NCI-H345 treated with DMSO at 0.1 percent for 48 hours (cell line): ENCODE measurements around the gene OTX1.
A peak's percentile ranks its signal among the peaks of the same experiment; 100 is the strongest.
"Not testable (repeated sequence)": the region's sequence is repeated elsewhere in the genome, so short reads cannot be mapped to it uniquely, and the experiment has no call there.

Source experiments
- DNase-seq: peaks from one replicate; lab custom pipeline; 2025; ENCODE audit not compliant: unreplicated experiment; lab: John Stamatoyannopoulos, UW

OTX1 gene

GRCh38 chr2:63050334-63051041, at the start of gene OTX1:
TSS of gene OTX1 (plus strand) at chr2:63050830. CDS start at chr2:63052991, 2,161 bp downstream.
- peak; percentile 84 for DNase-seq

- DNase-seq: no peak
These were observed 49.1 kb upstream of the OTX1 start for GRCh38 chr2:63001576-63001975.

GRCh38 chr2:63003351-63003750, 47.3 kb upstream of the OTX1 start:
- DNase-seq: no peak

- no peak for DNase-seq
These were observed 42.7 kb upstream of the OTX1 start for GRCh38 chr2:63007813-63008458.

GRCh38 chr2:63008838-63009237, 41.8 kb upstream of the OTX1 start:
- no peak for DNase-seq

GRCh38 chr2:63009490-63009889, 41.1 kb upstream of the OTX1 start:
- no peak for DNase-seq

GRCh38 chr2:63012541-63012940, 38.1 kb upstream of the OTX1 start:
- DNase-seq: no peak

GRCh38 chr2:63013438-63013837, 37.2 kb upstream of the OTX1 start:
- no peak for DNase-seq

- no peak for DNase-seq
These were observed 35.2 kb upstream of the OTX1 start for GRCh38 chr2:63015389-63015788.

GRCh38 chr2:63018439-63018838, 32.2 kb upstream of the OTX1 start:
- DNase-seq: no peak

GRCh38 chr2:63019686-63020085, 30.9 kb upstream of the OTX1 start:
- not testable (repeated sequence) for DNase-seq

- DNase-seq: no peak
These were observed 27.2 kb upstream of the OTX1 start for GRCh38 chr2:63023444-63023843.

- no peak for DNase-seq
These were observed 23.4 kb upstream of the OTX1 start for GRCh38 chr2:63027220-63027619.

- no peak for DNase-seq
These were observed 21.6 kb upstream of the OTX1 start for GRCh38 chr2:63029058-63029457.

- no peak for DNase-seq
These were observed 16.1 kb upstream of the OTX1 start for GRCh38 chr2:63034526-63034925.

- no peak for DNase-seq
These were observed 15.5 kb upstream of the OTX1 start for GRCh38 chr2:63035169-63035568.

- no peak for DNase-seq
These were observed 15.0 kb upstream of the OTX1 start for GRCh38 chr2:63035660-63036059.

GRCh38 chr2:63038034-63038433, 12.6 kb upstream of the OTX1 start:
- DNase-seq: no peak

GRCh38 chr2:63040586-63040985, 10.0 kb upstream of the OTX1 start:
- DNase-seq: no peak

GRCh38 chr2:63041592-63041991, 9.0 kb upstream of the OTX1 start:
- no peak for DNase-seq

GRCh38 chr2:63044362-63045327, 6.0 kb upstream of the OTX1 start:
- DNase-seq: no peak

GRCh38 chr2:63046552-63046951, 4.1 kb upstream of the OTX1 start:
- DNase-seq: no peak
